Measurements from ENCODE around the gene PCDHGA5. TPM values are rescaled to one million over a fixed set of nuclear protein-coding genes. Genes with fewer than 3 reads are reported as not detected.
"Not testable (repeated sequence)": the region's sequence is repeated elsewhere in the genome, so short reads cannot be mapped to it uniquely, and the experiment has no call there.

PCDHGA5 gene
- total and polyA plus RNA-seq, 9 donors: 1.6 to 3.8 (median 2.3) TPM

DNA sequence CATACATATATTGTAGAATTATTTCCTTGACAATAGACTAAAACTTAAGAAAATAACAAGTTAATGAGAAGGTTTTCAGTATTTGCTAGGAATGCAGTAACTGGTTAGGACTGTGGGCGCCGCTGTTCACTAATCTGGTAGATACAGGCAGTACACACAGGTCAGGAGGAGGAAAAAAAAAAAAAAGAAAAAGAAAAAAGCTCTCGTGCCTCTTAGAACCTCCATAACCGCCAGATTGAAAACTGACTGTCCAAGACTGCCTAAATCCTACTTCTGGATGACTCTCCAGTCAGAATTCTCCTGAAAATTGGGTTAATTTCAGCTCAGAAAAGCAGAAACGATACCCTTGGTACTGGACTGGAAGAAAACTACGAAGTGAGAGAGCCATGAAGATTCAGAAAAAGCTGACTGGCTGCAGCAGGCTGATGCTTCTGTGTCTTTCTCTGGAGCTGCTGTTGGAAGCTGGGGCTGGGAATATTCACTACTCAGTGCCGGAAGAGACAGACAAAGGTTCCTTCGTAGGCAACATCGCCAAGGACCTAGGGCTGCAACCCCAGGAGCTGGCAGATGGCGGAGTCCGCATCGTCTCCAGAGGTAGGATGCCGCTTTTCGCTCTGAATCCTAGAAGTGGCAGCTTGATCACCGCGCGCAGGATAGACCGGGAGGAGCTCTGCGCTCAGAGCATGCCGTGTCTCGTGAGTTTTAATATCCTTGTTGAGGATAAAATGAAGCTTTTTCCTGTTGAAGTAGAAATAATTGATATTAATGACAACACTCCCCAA, 33.5 kb upstream of the PCDHGA5 start, which contains the start of gene PCDHGA1:
PCDHGA1 (plus strand) TSS at position 216 of the 782 bp plus-strand sequence.
- Histone ChIP-seq H3K9me3 (replicated peaks; ENCODE audit: control insufficient read depth, low read depth, low read length) (peaks cover 47% of the 10 kb centered on the region), H3K36me3 (ENCODE audit: control insufficient read depth, insufficient read depth, low read length) (no peaks in the 10 kb centered on the region), H3K27ac (ENCODE audit: low read length) (no peak within 1 kb of the TSS), H3K4me3 (ENCODE audit: low read length) (no peak within 1 kb of the TSS), H3K4me1 (ENCODE audit: control insufficient read depth, insufficient read depth, low read length) (no peaks in the 10 kb centered on the region), H3K27me3 (ENCODE audit: control insufficient read depth, insufficient read depth, low read length) (peaks cover 3% of the 10 kb centered on the region)
- peak; percentile 2 for DNase-seq
- WGBS (ENCODE audit: insufficient coverage): 26% methylated on average over 10 of the region's 21 CpGs

DNA sequence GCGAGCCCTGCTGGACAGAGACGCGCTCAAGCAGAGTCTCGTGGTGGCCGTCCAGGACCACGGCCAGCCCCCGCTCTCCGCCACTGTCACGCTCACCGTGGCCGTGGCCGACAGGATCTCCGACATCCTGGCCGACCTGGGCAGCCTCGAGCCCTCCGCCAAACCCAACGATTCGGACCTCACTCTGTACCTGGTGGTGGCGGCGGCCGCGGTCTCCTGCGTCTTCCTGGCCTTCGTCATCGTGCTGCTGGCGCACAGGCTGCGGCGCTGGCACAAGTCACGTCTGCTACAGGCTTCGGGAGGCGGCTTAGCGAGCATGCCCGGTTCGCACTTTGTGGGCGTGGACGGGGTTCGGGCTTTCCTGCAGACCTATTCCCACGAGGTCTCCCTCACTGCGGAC, 31.4 kb upstream of the PCDHGA5 start:
- not testable (repeated sequence) for H3K27ac ChIP-seq (ENCODE audit: low read length); H3K27me3 ChIP-seq (ENCODE audit: control insufficient read depth, insufficient read depth, low read length); H3K4me3 ChIP-seq (ENCODE audit: low read length); DNase-seq; H3K36me3 ChIP-seq (ENCODE audit: control insufficient read depth, insufficient read depth, low read length); H3K4me1 ChIP-seq (ENCODE audit: control insufficient read depth, insufficient read depth, low read length)
- H3K9me3 ChIP-seq (replicated peaks; ENCODE audit: control insufficient read depth, low read depth, low read length): peaks cover 40% of the 10 kb centered on the region
- 52% methylated on average over 27 of the region's 39 CpGs for WGBS (ENCODE audit: insufficient coverage)

DNA sequence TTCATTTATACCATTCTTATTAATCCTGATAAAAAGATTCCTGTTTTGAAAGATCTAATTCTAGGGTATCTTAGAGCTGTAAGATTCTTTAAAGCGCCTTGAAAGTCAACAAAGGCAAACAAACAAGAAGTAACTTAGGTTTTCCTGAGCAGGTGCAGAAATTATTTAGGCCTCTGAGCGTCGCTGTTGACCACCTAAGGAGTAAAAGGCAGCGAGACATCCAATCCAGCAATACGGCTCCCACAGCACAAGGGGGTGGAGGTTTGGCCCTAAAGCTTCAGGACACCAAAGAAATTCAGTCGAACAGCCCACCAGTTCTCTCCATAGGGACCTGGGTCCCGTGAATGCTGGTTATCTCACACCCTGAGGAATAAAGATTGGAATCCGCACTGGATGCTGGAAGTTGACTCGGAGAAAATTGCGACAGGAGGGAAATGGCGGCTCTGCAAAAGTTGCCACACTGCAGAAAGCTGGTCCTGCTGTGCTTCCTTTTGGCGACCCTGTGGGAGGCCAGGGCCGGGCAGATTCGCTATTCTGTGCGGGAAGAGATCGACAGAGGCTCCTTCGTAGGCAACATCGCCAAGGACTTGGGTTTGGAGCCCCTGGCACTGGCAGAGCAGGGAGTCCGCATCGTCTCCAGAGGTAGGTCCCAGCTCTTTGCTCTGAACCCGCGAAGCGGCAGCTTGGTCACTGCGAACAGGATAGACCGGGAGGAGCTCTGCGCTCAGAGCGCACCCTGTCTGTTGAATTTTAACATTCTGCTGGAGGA, 25.2 kb upstream of the PCDHGA5 start, which contains the start of gene PCDHGA2:
PCDHGA2 (plus strand) TSS at position 223 of the 769 bp plus-strand sequence.
- Histone ChIP-seq H3K27ac (ENCODE audit: low read length) (no peak within 1 kb of the TSS), H3K9me3 (replicated peaks; ENCODE audit: control insufficient read depth, low read depth, low read length) (peaks cover 41% of the 10 kb centered on the region), H3K4me3 (ENCODE audit: low read length) (peak within 1 kb of the TSS; percentile 14), H3K36me3 (ENCODE audit: control insufficient read depth, insufficient read depth, low read length) (no peaks in the 10 kb centered on the region), H3K4me1 (ENCODE audit: control insufficient read depth, insufficient read depth, low read length) (no peaks in the 10 kb centered on the region), H3K27me3 (ENCODE audit: control insufficient read depth, insufficient read depth, low read length) (peaks cover 8% of the 10 kb centered on the region)
- 15% methylated on average over 21 of the region's 27 CpGs for WGBS (ENCODE audit: insufficient coverage)
- peak; percentile 38 for DNase-seq

DNA sequence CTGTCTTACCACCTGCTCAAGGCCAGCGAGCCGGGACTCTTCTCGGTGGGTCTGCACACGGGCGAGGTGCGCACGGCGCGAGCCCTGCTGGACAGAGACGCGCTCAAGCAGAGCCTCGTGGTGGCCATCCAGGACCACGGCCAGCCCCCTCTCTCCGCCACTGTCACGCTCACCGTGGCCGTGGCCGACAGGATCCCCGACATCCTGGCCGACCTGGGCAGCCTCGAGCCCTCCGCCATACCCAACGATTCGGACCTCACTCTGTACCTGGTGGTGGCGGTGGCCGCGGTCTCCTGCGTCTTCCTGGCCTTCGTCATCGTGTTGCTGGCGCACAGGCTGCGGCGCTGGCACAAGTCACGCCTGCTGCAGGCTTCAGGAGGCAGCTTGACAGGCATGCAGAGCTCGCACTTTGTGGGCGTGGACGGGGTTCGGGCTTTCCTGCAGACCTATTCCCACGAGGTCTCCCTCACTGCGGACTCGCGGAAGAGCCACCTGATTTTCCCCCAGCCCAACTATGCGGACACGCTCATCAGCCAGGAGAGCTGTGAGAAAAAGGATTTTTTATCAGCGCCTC, 23.1 kb upstream of the PCDHGA5 start:
- 82% methylated on average over 25 of the region's 45 CpGs for WGBS (ENCODE audit: insufficient coverage)
- peaks cover 55% of the 10 kb centered on the region for H3K9me3 ChIP-seq (replicated peaks; ENCODE audit: control insufficient read depth, low read depth, low read length)
- not testable (repeated sequence) for H3K27me3 ChIP-seq (ENCODE audit: control insufficient read depth, insufficient read depth, low read length); H3K27ac ChIP-seq (ENCODE audit: low read length); H3K4me3 ChIP-seq (ENCODE audit: low read length); H3K36me3 ChIP-seq (ENCODE audit: control insufficient read depth, insufficient read depth, low read length); H3K4me1 ChIP-seq (ENCODE audit: control insufficient read depth, insufficient read depth, low read length); DNase-seq

DNA sequence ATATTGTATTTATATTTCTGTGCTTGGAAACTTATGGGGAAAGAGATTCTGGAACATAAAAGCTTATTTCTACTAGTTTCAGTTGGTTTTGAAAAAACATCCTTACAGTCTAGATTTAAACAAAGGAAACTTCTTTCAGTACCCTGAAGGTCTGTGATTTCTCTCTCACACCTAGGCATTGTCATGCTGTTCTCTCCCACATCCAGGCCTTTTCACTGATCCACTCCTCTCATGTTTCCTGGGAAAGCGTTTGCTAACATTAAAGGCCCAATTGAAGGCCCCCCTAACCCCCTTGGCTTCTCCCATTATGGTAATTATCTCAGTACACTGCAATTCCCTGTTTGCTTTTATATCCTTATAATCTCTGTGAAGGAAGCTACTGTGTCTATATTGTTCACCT, 21.2 kb upstream of the PCDHGA5 start:
- Histone ChIP-seq H3K27ac (ENCODE audit: low read length) (no peak overlapping the region), H3K27me3 (ENCODE audit: control insufficient read depth, insufficient read depth, low read length) (peaks cover 8% of the 10 kb centered on the region), H3K4me1 (ENCODE audit: control insufficient read depth, insufficient read depth, low read length) (no peaks in the 10 kb centered on the region), H3K4me3 (ENCODE audit: low read length) (no peak overlapping the region), H3K9me3 (replicated peaks; ENCODE audit: control insufficient read depth, low read depth, low read length) (peaks cover 59% of the 10 kb centered on the region), H3K36me3 (ENCODE audit: control insufficient read depth, insufficient read depth, low read length) (no peaks in the 10 kb centered on the region)
- no peak for DNase-seq
- no CpG with 5 or more reads among the region's 1 CpG for WGBS (ENCODE audit: insufficient coverage)

DNA sequence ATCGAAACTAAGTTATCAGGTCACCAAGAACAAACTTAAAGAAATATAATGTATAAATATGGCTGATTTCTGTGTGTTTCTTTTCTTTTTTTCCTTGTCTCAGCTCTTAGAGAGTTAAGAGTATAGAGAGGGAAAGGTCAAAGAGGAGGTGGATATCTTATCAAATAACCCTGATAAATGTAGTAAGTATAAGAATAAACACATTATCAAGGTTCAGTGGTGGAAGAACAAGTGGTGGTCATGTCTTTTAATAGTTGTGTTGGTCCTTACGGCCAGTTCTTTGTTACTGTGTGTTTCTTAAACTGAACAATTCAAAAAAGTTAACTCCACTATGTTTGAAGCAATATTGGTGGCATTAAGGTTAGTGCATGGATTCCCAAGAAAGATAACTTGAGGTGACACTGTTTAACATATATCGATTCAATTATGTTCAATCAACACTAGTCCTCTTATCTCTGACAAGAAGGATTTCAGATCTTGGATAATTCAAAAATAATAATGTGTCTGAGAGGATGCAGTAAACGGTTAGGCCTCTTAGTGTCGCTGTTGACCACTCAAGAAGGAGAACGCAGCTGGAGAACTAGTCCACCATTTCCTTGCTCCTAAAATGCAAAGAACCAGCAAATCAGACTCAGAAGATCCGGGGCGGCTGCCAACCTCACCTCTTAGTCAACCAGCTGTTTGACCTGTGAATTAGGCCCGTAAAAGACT, 20.6 kb upstream of the PCDHGA5 start, which contains the start of gene PCDHGA3:
PCDHGA3 (plus strand) TSS at position 588 of the 711 bp plus-strand sequence. CDS start 205 bp downstream, outside the sequence.
- peaks cover 58% of the 10 kb centered on the region for H3K9me3 ChIP-seq (replicated peaks; ENCODE audit: control insufficient read depth, low read depth, low read length)
- no peak within 1 kb of the TSS for H3K27ac ChIP-seq (ENCODE audit: low read length)
- H3K27me3 ChIP-seq (ENCODE audit: control insufficient read depth, insufficient read depth, low read length): peaks cover 8% of the 10 kb centered on the region
- H3K4me1 ChIP-seq (ENCODE audit: control insufficient read depth, insufficient read depth, low read length): no peaks in the 10 kb centered on the region
- H3K36me3 ChIP-seq (ENCODE audit: control insufficient read depth, insufficient read depth, low read length): no peaks in the 10 kb centered on the region
- DNase-seq: peak; percentile 18
- WGBS (ENCODE audit: insufficient coverage): 4% methylated on average over 4 of the region's 9 CpGs
- H3K4me3 ChIP-seq (ENCODE audit: low read length): no peak within 1 kb of the TSS

DNA sequence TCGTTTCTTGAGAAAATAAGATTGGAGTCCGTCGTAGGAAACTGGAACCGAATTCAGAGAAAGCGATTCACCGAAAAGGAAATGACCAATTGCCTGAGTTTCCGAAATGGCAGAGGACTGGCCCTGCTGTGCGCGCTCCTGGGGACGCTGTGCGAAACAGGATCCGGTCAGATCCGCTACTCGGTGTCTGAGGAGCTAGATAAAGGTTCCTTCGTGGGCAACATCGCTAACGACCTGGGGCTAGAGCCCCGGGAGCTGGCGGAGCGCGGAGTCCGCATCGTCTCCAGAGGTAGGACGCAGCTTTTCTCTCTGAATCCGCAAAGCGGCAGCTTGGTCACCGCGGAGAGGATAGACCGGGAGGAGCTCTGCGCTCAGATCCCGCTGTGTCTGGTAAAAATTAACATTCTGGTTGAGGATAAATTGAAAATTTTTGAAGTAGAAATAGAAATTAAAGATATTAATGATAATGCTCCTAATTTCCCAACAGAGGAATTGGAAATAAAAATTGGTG, 20.0 kb upstream of the PCDHGA5 start:
- H3K27ac ChIP-seq (ENCODE audit: low read length): no peak overlapping the region
- H3K4me1 ChIP-seq (ENCODE audit: control insufficient read depth, insufficient read depth, low read length): no peaks in the 10 kb centered on the region
- no peak overlapping the region for H3K4me3 ChIP-seq (ENCODE audit: low read length)
- H3K36me3 ChIP-seq (ENCODE audit: control insufficient read depth, insufficient read depth, low read length): no peaks in the 10 kb centered on the region
- H3K27me3 ChIP-seq (ENCODE audit: control insufficient read depth, insufficient read depth, low read length): peaks cover 3% of the 10 kb centered on the region
- 25% methylated on average over 29 of the region's 31 CpGs for WGBS (ENCODE audit: insufficient coverage)
- H3K9me3 ChIP-seq (replicated peaks; ENCODE audit: control insufficient read depth, low read depth, low read length): peaks cover 56% of the 10 kb centered on the region
- no peak for DNase-seq

DNA sequence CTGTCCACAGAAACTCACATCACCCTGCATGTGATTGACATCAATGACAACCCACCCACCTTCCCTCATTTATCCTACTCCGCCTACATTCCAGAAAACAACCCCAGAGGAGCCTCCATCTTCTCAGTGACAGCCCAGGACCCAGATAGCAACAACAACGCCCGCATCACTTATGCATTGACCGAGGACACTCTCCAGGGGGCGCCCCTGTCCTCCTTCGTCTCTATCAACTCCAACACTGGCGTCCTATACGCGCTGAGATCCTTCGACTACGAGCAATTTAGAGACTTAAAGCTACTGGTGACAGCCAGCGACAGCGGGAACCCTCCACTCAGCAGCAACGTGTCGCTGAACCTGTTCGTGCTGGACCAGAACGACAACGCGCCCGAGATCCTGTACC, 18.6 kb upstream of the PCDHGA5 start:
- no peaks in the 10 kb centered on the region for H3K4me1 ChIP-seq (ENCODE audit: control insufficient read depth, insufficient read depth, low read length)
- no peak overlapping the region for H3K4me3 ChIP-seq (ENCODE audit: low read length)
- no peak for DNase-seq
- WGBS (ENCODE audit: insufficient coverage): 50% methylated on average over 13 of the region's 20 CpGs
- H3K27me3 ChIP-seq (ENCODE audit: control insufficient read depth, insufficient read depth, low read length): peaks cover 2% of the 10 kb centered on the region
- H3K27ac ChIP-seq (ENCODE audit: low read length): no peak overlapping the region
- H3K36me3 ChIP-seq (ENCODE audit: control insufficient read depth, insufficient read depth, low read length): no peaks in the 10 kb centered on the region
- peaks cover 49% of the 10 kb centered on the region for H3K9me3 ChIP-seq (replicated peaks; ENCODE audit: control insufficient read depth, low read depth, low read length)

DNA sequence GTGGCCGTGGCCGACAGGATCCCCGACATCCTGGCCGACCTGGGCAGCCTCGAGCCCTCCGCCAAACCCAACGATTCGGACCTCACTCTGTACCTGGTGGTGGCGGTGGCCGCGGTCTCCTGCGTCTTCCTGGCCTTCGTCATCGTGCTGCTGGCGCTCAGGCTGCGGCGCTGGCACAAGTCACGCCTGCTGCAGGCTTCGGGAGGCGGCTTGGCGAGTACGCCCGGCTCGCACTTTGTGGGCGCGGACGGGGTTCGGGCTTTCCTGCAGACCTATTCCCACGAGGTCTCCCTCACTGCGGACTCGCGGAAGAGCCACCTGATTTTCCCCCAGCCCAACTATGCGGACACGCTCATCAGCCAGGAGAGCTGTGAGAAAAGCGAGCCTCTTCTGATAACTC, 17.9 kb upstream of the PCDHGA5 start:
- H3K9me3 ChIP-seq (replicated peaks; ENCODE audit: control insufficient read depth, low read depth, low read length): peaks cover 51% of the 10 kb centered on the region
- not testable (repeated sequence) for DNase-seq; H3K4me3 ChIP-seq (ENCODE audit: low read length); H3K36me3 ChIP-seq (ENCODE audit: control insufficient read depth, insufficient read depth, low read length); H3K27me3 ChIP-seq (ENCODE audit: control insufficient read depth, insufficient read depth, low read length); H3K27ac ChIP-seq (ENCODE audit: low read length); H3K4me1 ChIP-seq (ENCODE audit: control insufficient read depth, insufficient read depth, low read length)
- 40% methylated on average over 1 of the region's 35 CpGs for WGBS (ENCODE audit: insufficient coverage)
